ENCODE measurements around the gene INPP5A.

The INPP5A gene

GRCh38 chr10:132808383-132809231 is 271.0 kb downstream of the INPP5A start:
- TF ChIP-seq, protein P1, sequence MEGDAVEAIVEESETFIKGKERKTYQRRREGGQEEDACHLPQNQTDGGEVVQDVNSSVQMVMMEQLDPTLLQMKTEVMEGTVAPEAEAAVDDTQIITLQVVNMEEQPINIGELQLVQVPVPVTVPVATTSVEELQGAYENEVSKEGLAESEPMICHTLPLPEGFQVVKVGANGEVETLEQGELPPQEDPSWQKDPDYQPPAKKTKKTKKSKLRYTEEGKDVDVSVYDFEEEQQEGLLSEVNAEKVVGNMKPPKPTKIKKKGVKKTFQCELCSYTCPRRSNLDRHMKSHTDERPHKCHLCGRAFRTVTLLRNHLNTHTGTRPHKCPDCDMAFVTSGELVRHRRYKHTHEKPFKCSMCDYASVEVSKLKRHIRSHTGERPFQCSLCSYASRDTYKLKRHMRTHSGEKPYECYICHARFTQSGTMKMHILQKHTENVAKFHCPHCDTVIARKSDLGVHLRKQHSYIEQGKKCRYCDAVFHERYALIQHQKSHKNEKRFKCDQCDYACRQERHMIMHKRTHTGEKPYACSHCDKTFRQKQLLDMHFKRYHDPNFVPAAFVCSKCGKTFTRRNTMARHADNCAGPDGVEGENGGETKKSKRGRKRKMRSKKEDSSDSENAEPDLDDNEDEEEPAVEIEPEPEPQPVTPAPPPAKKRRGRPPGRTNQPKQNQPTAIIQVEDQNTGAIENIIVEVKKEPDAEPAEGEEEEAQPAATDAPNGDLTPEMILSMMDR (IDR thresholded peaks at IDR 0.05; ENCODE audit: low read depth, low read length, missing control alignments), result no peak
- no peak overlapping the region for H3K4me3 ChIP-seq (ENCODE audit: low read depth, low read length)
- DNase-seq (ENCODE audit: low read depth), result no peak

DNA sequence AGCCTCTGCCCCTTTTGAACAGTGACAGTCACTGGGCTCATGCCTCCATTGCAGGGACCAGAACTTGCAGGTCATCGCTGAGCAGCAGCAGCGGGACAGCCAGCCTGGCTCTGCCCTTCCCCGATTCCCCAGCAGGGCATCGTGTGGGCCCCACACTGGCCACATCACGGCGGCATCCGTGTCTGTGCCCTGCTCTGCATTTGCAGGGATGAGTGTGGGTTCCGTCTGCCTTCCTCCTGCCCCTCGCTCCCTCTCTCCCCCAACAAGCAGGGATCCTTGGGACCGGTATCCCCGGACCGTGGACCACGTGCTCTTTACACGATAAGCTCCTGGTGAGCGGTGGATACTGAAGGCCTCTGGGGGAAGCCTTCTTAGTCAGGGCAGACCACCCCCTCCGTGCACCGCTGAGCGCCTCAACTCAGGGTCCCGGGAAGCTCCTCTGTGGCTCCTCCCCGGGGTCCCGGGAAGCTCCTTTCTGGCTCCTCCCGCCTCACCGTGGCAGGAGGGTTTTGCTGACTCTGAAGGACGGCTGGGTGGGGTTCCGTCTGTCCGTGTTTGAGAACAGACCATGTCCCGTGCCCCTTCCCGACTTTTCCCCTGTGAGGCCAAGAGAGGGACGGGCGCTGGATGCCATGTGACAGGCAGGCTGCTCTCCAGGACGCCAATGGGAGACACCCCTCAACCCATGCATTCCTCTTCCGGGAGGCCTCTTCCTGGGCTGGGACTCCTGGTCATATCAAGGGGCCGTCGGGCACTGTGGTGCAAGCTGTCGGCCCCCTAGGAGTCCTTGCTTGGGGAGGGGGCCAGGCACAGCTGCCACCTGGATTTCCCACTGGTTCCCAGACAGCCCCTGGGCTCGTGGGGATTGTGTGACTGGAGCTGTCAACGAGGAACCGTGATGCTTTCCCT is 271.9 kb downstream of the INPP5A start:
- no peak overlapping the region for H3K4me3 ChIP-seq (ENCODE audit: low read depth, low read length)
- no peak for DNase-seq (ENCODE audit: low read depth)
- TF ChIP-seq, protein P1 (IDR thresholded peaks at IDR 0.05; ENCODE audit: low read depth, low read length, missing control alignments), result no peak

DNA sequence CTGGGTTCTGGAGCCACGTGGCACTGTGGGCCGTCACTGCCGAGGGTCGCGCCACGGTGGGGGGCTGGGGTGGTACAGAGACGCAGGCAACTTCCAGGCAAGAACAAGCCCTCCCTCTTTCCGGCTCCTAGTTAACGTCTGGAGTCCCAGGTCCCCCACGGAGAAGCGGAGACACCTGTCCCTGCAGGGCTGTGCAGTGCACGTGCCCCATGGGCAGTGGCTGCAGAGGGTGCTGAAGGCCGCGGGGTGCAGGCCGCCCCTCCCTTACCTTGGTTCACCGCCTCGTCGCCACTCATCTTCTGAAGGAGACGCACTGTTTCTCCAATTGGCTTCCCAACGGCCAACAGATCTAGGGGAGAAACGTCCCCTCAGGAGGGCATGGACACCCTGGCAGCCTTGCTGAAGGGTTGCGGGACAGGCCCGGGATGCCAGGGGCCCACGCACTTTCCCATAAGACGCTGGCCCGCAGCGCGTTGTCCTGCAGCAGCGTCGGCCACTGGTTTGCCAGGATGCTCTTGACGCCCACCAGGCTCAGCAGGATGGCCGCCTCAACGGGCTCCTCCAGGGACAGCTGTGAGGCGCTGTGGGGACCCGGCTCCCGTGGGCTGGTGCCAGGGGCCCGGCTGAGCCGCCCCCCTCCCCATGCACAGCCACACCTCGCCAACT is 272.7 kb downstream of the INPP5A start:
- TF ChIP-seq, protein P1 (IDR thresholded peaks at IDR 0.05; ENCODE audit: low read depth, low read length, missing control alignments), result no peak
- DNase-seq (ENCODE audit: low read depth), result no peak
- H3K4me3 ChIP-seq (ENCODE audit: low read depth, low read length), result no peak overlapping the region

- TF ChIP-seq, protein P1 (IDR thresholded peaks at IDR 0.05; ENCODE audit: low read depth, low read length, missing control alignments), result no peak
Observed at GRCh38 chr10:132810807-132811700, 273.5 kb downstream of the INPP5A start.

GRCh38 chr10:132811891-132812481 is 274.4 kb downstream of the INPP5A start:
- no peak for DNase-seq (ENCODE audit: low read depth)
- H3K4me3 ChIP-seq (ENCODE audit: low read depth, low read length), result no peak overlapping the region
- TF ChIP-seq, protein P1 (IDR thresholded peaks at IDR 0.05; ENCODE audit: low read depth, low read length, missing control alignments), result no peak

More at GRCh38 chr10:132810807-132811700, 273.5 kb downstream of the INPP5A start:
- no peak for DNase-seq (ENCODE audit: low read depth)
- H3K4me3 ChIP-seq (ENCODE audit: low read depth, low read length), result no peak overlapping the region

Data from GM12864 (cell line).